Fibroblast of lung (primary cell): ENCODE measurements around the gene AP1S3. TPM values are rescaled to one million over a fixed set of nuclear protein-coding genes. Genes with fewer than 3 reads are reported as not detected.
A peak's percentile ranks its signal among the peaks of the same experiment; 100 is the strongest.

Experiments
- DNase-seq, 2 donors: peaks; one replicate each; pipeline versions ENCODE4 v3.0.0 to v3.0.0-alpha.2; 2010; ENCODE audit warnings: low read depth in 2 of 2
- H2AFZ ChIP-seq: 2 replicates; pipeline ENCODE4 v1.5.1; 2012; ENCODE audit warnings: low read length, control low read depth, inconsistent platforms
- H3K27ac ChIP-seq: 2 replicates; pipeline ENCODE4 v1.5.1; 2011; ENCODE audit warnings: low read length, control low read depth; ENCODE audit not compliant: insufficient read depth
- H3K27me3 ChIP-seq: 2 replicates; pipeline ENCODE4 v1.5.1; 2011; ENCODE audit warnings: mild to moderate bottlenecking, low read length; ENCODE audit not compliant: control insufficient read depth, insufficient read depth
- H3K36me3 ChIP-seq: 2 replicates; pipeline ENCODE4 v1.5.1; 2011; ENCODE audit warnings: low read length; ENCODE audit not compliant: control insufficient read depth, insufficient read depth
- H3K4me1 ChIP-seq: 2 replicates; pipeline ENCODE4 v1.5.1; 2011; ENCODE audit warnings: low read length; ENCODE audit not compliant: control insufficient read depth, insufficient read depth; ENCODE audit errors: extremely low read depth
- H3K4me2 ChIP-seq: 2 replicates; pipeline ENCODE4 v1.5.1; 2011; ENCODE audit warnings: low read length, control low read depth; ENCODE audit not compliant: insufficient read depth; ENCODE audit errors: extremely low read depth
- H3K4me3 ChIP-seq, 4 experiments: fragments of 200-600 bp in 1 of 4; sonication (generic) in 1 of 4; replicated peaks in 1 of 4; 2 replicates each; pipeline ENCODE4 v1.5.1; 2011 to 2016; ENCODE audit warnings: low read length in 4 of 4, low read depth in 3 of 4, mild to moderate bottlenecking in 3 of 4, control low read depth in 2 of 4, inconsistent platforms in 1 of 4, mixed read lengths in 1 of 4; ENCODE audit not compliant: insufficient read depth in 1 of 4; ENCODE audit errors: control extremely low read depth in 1 of 4
- H3K79me2 ChIP-seq: 2 replicates; pipeline ENCODE4 v1.5.1; 2012; ENCODE audit warnings: mild to moderate bottlenecking, low read length, inconsistent platforms; ENCODE audit not compliant: control insufficient read depth, insufficient read depth
- H3K9ac ChIP-seq: 2 replicates; pipeline ENCODE4 v1.5.1; 2011; ENCODE audit warnings: mild to moderate bottlenecking, low read length, control low read depth; ENCODE audit not compliant: insufficient read depth
- H3K9me3 ChIP-seq: 2 replicates; pipeline ENCODE4 v1.5.1; 2012; ENCODE audit warnings: low read depth, low read length; ENCODE audit not compliant: control insufficient read depth, insufficient read depth
- H4K20me1 ChIP-seq: 2 replicates; pipeline ENCODE4 v1.5.1; 2011; ENCODE audit warnings: low read length; ENCODE audit not compliant: control insufficient read depth, insufficient read depth; ENCODE audit errors: extremely low read depth
- EZH2 ChIP-seq: IDR thresholded peaks from 2 replicates; pipeline ENCODE4 v1.5.1; 2012; ENCODE audit warnings: low read length, control low read depth, mild to moderate bottlenecking; ENCODE audit errors: missing control alignments
- polyA plus RNA-seq, 2 donors: library from polyadenylated mRNA; depleted of rRNA in 1 of 2; stranded (reverse) in 1 of 2; unstranded in 1 of 2; fragments of >200 nt; gene quantifications; 2 replicates each; pipeline ENCODE4 v1.2.1, GENCODE V29; 2011 to 2012; ENCODE audit warnings: missing spikeins in 1 of 2
- total RNA-seq: library from RNA; depleted of rRNA; stranded (reverse); fragments of >200 nt; gene quantifications from 2 replicates; pipeline ENCODE4 v1.2.1, GENCODE V29; 2014
- TF ChIP-seq, protein P1 (sequence below), 2 donors: IDR thresholded peaks in 1 of 2; conservative IDR thresholded peaks in 1 of 2; 1 replicate in 1 of 2; 2 replicates in 1 of 2; pipeline ENCODE4 v1.5.1; 2011 to 2012; ENCODE audit warnings: low read length in 2 of 2, control low read depth in 1 of 2, inconsistent platforms in 1 of 2, low read depth in 1 of 2, mild to moderate bottlenecking in 1 of 2

AP1S3 gene
- total and polyA plus RNA-seq, 2 donors (not counting 1 experiment from before 2014, with no cell fraction given), result 2.9 to 3.3 TPM

DNA sequence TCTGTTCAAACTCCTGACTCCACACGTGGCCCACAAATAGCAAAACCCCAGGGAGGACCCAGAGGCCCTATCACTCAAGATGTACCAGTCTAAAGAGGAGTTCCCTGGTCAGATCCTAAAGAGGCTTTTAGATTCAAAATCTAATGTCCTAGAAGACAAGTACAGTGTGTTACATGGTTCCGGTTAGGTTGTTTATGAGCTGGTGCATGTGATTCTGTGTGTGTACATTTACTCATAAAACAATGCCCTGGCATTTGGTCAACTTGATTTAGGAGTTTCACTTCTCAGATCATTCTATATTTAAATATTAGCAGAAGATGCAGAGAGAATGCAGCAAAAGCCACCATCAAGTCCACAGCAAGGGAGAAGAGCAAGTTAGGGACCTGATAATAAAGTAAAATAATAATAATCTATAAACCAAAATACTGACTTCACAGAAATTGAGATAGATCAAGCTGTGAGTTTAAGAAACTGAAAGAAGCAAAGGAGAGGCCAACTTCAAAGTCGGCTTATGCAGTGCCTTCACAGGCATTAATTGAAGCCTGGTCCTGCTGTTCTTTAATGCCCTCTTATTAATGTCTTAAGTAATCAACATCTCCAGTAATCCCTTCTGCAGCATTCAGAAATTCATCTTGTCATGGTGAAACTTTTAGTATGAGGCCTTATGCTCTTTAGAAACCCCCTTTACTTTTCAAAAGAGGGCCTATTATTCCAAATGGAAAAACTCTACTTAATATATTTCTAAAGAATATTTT is 4.2 kb upstream of the AP1S3 start:
- Histone ChIP-seq H3K79me2 (no peaks in the 10 kb centered on the region), H3K27me3 (no peaks in the 10 kb centered on the region), H3K36me3 (no peaks in the 10 kb centered on the region), H3K4me1 (peaks cover 2% of the 10 kb centered on the region), H3K27ac (no peak overlapping the region), H3K4me2 (no peak overlapping the region), H2AFZ (no peak overlapping the region), H3K9ac (no peak overlapping the region), H3K9me3 (no peaks in the 10 kb centered on the region), H4K20me1 (no peaks in the 10 kb centered on the region), H3K4me3 (no peak overlapping the region)
- TF ChIP-seq EZH2, result no peak
- TF ChIP-seq, protein P1, sequence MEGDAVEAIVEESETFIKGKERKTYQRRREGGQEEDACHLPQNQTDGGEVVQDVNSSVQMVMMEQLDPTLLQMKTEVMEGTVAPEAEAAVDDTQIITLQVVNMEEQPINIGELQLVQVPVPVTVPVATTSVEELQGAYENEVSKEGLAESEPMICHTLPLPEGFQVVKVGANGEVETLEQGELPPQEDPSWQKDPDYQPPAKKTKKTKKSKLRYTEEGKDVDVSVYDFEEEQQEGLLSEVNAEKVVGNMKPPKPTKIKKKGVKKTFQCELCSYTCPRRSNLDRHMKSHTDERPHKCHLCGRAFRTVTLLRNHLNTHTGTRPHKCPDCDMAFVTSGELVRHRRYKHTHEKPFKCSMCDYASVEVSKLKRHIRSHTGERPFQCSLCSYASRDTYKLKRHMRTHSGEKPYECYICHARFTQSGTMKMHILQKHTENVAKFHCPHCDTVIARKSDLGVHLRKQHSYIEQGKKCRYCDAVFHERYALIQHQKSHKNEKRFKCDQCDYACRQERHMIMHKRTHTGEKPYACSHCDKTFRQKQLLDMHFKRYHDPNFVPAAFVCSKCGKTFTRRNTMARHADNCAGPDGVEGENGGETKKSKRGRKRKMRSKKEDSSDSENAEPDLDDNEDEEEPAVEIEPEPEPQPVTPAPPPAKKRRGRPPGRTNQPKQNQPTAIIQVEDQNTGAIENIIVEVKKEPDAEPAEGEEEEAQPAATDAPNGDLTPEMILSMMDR (conservative IDR thresholded peaks at IDR 0.05 in 1 of 2, IDR thresholded peaks at IDR 0.05 in 1 of 2; ENCODE audit: low read depth in 1 of 2, low read length in 2 of 2), result no peak
- DNase-seq, result no peak

- no peaks in the 10 kb centered on the region for H3K9me3 ChIP-seq
- H3K9ac ChIP-seq, result no peak overlapping the region
- no peak overlapping the region for H3K4me3 ChIP-seq
- no peaks in the 10 kb centered on the region for H3K36me3 ChIP-seq
- no peaks in the 10 kb centered on the region for H3K79me2 ChIP-seq
- H3K4me1 ChIP-seq, result peaks cover 4% of the 10 kb centered on the region
- H3K27ac ChIP-seq, result no peak overlapping the region
- TF ChIP-seq EZH2, result no peak
- TF ChIP-seq, protein P1 (conservative IDR thresholded peaks at IDR 0.05 in 1 of 2, IDR thresholded peaks at IDR 0.05 in 1 of 2; ENCODE audit: low read depth in 1 of 2, low read length in 2 of 2), result no peak
- H3K4me2 ChIP-seq, result no peak overlapping the region
- no peaks in the 10 kb centered on the region for H4K20me1 ChIP-seq
- H3K27me3 ChIP-seq, result no peaks in the 10 kb centered on the region
- H2AFZ ChIP-seq, result no peak overlapping the region
- DNase-seq, result peak in 1 of 2 donors; percentile 38
Observed at GRCh38 chr2:223835701-223836532, 1.5 kb downstream of the AP1S3 start.

DNA sequence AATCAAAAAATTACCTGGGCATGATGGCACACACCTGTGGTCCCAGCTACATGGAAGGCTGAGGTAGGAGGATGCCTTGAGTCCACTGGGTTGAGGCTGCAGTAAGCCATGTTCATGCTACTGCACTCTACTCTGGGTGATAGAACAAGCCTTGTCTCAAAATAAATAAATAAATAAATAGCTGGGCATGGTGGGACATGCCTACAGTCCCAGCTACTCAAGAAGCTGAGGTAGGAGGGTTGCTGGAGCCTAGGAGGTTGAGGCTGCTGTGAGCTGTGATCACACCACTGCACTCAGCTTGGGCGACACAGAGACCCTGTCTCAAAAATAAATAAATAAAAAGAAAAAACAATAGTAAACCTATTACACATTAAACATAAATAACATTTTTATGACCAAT is 3.0 kb downstream of the AP1S3 start:
- H3K27me3 ChIP-seq, result no peaks in the 10 kb centered on the region
- no peak overlapping the region for H3K9ac ChIP-seq
- no peak for TF ChIP-seq EZH2
- TF ChIP-seq, protein P1 (conservative IDR thresholded peaks at IDR 0.05 in 1 of 2, IDR thresholded peaks at IDR 0.05 in 1 of 2; ENCODE audit: low read depth in 1 of 2, low read length in 2 of 2), result no peak
- H3K27ac ChIP-seq, result no peak overlapping the region
- no peaks in the 10 kb centered on the region for H3K36me3 ChIP-seq
- no peak overlapping the region for H2AFZ ChIP-seq
- H3K4me2 ChIP-seq, result no peak overlapping the region
- no peak overlapping the region for H3K4me3 ChIP-seq
- H3K79me2 ChIP-seq, result no peaks in the 10 kb centered on the region
- H3K9me3 ChIP-seq, result no peaks in the 10 kb centered on the region
- no peaks in the 10 kb centered on the region for H4K20me1 ChIP-seq
- peaks cover 4% of the 10 kb centered on the region for H3K4me1 ChIP-seq
- no peak for DNase-seq
